Coronary artery (tissue), 2 donors: Measurements from ENCODE around the gene DYNLT4.

Source experiments
- DNase-seq: peaks from one replicate; pipeline ENCODE4 v3.0.0-alpha.2; 2017; ENCODE audit warnings: low spot score
- H3K27ac ChIP-seq, 2 donors: fragments of 200-600 bp; sonication (generic); one replicate each; pipeline ENCODE4 v1.5.1; 2016 to 2019
- H3K4me3 ChIP-seq: fragments of 200-600 bp; sonication (generic); 2 replicates; pipeline ENCODE4 v1.5.1; 2016; ENCODE audit warnings: mild to moderate bottlenecking, moderate library complexity
- CTCF ChIP-seq: fragments of 200-600 bp; sonication (generic); IDR thresholded peaks from one replicate; pipeline ENCODE4 v1.5.1; 2019; ENCODE audit warnings: antibody characterized with exemption

The DYNLT4 gene

GRCh38 chr1:44806704-44807363 lies at the start of gene DYNLT4:
Gene DYNLT4, minus strand, starts transcription at chr1:44807351. Its CDS starts 683 bp downstream, at chr1:44806668.
- no peak for TF ChIP-seq CTCF
- peak within 1 kb of the TSS; percentile 100 for H3K27ac ChIP-seq
- no peak for DNase-seq
- peak within 1 kb of the TSS; percentile 64 for H3K4me3 ChIP-seq

- no peak for DNase-seq
- H3K4me3 ChIP-seq, result no peak overlapping the region
- H3K27ac ChIP-seq, result no peak overlapping the region
- TF ChIP-seq CTCF, result no peak
Observed at GRCh38 chr1:44855742-44856141, 48.6 kb upstream of the DYNLT4 start.

GRCh38 chr1:44854970-44855369 lies 47.8 kb upstream of the DYNLT4 start:
- H3K27ac ChIP-seq, result no peak overlapping the region
- no peak for DNase-seq
- no peak overlapping the region for H3K4me3 ChIP-seq
- TF ChIP-seq CTCF, result no peak

GRCh38 chr1:44853201-44853600 lies 46.0 kb upstream of the DYNLT4 start:
- no peak overlapping the region for H3K27ac ChIP-seq

GRCh38 chr1:44851308-44851707 lies 44.2 kb upstream of the DYNLT4 start:
- Histone ChIP-seq H3K4me3 (no peak overlapping the region), H3K27ac (no peak overlapping the region)
- no peak for DNase-seq
- no peak for TF ChIP-seq CTCF

More at GRCh38 chr1:44853201-44853600, 46.0 kb upstream of the DYNLT4 start:
- TF ChIP-seq CTCF, result no peak
- no peak overlapping the region for H3K4me3 ChIP-seq
- no peak for DNase-seq

GRCh38 chr1:44849575-44850132 lies 42.5 kb upstream of the DYNLT4 start:
- peak overlapping the region in 1 of 2 donors; percentile 9 for H3K27ac ChIP-seq
- no peak overlapping the region for H3K4me3 ChIP-seq
- no peak for DNase-seq
- no peak for TF ChIP-seq CTCF
